HG03039 (cell line): ENCODE measurements around the gene DHX38.
A peak's percentile ranks its signal among the peaks of the same experiment; 100 is the strongest.
"Not testable (repeated sequence)": the region's sequence is repeated elsewhere in the genome, so short reads cannot be mapped to it uniquely, and the experiment has no call there.

Experiments used
- ATAC-seq: cut with Tn5 transposase; IDR thresholded peaks from one replicate; pipeline ENCODE4 v1.9.1; 2021; ENCODE audit warnings: mild to moderate bottlenecking, moderate library complexity; ENCODE audit not compliant: unreplicated experiment

Gene DHX38

DNA sequence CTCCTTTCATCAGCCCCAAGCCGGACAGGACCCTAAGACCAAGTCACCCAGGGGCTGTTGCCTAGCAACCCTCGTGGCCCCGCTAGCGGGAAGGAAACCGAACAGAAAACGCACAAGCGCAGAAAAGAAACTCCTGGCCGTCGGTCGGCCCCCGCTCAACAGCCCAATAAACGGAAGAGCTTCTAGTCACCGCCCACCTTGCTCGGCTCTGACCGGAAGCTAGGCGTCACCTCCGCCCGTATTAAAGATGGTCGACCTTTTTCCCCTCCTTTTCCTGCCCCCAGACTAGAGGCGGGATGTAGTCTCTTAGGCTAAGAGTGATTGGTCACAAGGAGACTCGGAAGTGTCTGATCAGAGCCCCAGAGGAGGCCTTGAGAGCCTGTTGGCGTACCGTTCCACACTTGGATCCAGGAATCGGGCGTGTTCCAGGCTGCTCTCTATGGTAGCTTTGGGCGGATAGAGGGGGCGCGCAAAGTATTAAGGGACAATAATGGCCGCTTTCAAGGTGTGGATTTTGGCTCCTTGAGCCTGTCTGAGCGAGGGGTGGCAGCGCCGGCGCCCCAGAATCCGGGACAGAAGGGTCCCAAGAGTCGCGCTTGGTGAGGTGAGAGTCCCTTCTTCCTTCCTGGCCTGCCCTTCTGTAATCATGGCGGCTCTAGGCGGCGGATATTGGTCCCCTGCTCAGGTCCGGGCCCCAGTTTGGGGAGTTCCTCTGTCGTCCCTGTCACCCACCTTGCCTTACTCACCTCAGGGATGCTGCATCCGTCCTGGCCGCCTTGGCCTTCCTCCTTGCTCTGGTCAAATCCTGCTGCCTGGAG lies at the start of gene DHX38, which contains the start of gene TXNL4B:
Gene DHX38 (plus strand): TSS at position 400 of the 818 bp plus-strand sequence. CDS start 2,311 bp downstream, outside the sequence.
Gene TXNL4B (minus strand): TSS at position 173 of the 818 bp plus-strand sequence. CDS start 2,871 bp downstream, outside the sequence.
- ATAC-seq = peak; percentile 96

DNA sequence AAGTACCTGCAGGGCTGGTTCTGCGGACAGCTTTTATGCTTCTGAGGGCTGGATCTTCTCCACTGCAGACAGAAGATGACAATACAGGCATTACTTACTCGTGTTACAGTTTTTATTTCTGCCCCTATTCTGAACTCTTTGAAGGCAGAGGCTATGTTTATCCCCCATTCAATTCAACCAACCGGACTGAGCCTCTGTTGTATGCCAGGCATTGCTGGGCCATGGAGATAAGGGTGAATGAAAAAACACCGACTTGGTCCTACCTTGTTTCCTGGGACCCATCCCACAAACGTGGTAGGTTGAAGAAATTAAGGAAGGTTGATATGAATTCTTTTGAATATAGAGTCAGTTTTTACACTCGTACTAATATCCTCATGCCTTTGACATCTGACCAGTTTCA lies 49.4 kb upstream of the DHX38 start:
- ATAC-seq = no peak

DNA sequence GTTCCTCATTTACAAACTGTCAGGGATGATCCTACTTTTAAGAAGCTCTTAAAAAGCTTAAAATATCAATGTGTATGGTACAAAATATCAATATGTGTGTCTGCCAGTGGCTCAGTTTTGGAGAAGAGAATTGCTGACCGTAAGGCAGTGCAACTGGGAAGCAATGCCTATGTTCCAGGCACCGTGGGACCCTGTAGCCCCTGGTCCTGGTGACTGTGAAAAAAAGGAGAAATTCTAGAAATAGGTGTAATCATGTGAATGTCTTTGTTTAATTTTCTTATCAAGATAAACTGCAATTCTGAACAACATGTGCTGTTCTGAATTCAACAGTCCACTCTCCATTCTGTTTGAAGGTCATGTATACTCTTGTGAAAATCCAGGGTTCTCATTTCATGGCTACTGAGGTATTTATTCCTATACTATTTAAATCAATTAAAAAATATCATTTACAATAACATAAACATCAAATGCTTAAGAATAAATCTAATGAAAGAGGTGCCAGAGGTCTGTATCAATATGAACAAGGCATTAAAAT lies 48.8 kb upstream of the DHX38 start:
- ATAC-seq = no peak

- ATAC-seq = no peak
Observed at GRCh38 chr16:72049110-72049509, 44.5 kb upstream of the DHX38 start.

DNA sequence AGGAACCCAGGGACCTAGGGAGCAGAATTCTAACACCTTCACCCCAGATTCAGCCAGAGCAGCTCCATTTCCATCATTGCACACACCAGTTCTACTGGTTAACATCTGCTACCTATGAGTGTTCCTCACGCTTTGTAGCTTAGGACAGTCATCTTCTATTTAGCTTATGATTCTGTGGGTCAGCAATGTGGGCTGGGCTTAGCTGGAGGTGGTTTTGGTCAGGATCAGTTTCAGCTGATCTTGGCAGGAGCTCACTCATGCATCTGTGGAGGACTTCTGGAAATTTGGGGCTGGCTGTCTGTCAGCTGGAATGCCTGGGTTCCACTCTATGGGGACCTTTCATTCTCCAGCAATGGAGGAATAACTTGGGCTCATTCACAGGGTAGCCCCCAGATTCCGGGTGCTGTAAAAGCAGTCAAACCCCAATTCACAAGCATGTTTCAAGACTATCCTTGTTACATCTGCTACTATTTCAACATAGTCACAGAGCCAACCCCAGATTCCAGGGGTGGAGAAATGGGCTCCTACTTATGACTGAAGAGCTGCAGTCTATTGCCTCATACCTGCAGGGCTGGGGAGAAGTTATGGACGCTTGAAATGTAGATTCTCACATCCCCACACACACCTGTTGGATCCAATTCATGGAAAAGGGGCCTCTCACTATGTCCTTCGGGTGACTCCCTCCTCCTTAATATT lies 42.7 kb upstream of the DHX38 start:
- ATAC-seq = no peak

GRCh38 chr16:72051818-72052217 lies 41.8 kb upstream of the DHX38 start:
- no peak for ATAC-seq

GRCh38 chr16:72054254-72054847 lies 39.3 kb upstream of the DHX38 start, which contains the start of gene HP:
Gene HP, plus strand, starts transcription at chr16:72054505. Its CDS starts 148 bp downstream, at chr16:72054653.
- not testable (repeated sequence) for ATAC-seq

- ATAC-seq = no peak
Observed at GRCh38 chr16:72055911-72056310, 37.7 kb upstream of the DHX38 start.

- ATAC-seq = not testable (repeated sequence)
Observed at GRCh38 chr16:72057313-72057712, 36.3 kb upstream of the DHX38 start.

- ATAC-seq = not testable (repeated sequence)
Observed at GRCh38 chr16:72059060-72059459, 34.6 kb upstream of the DHX38 start.

GRCh38 chr16:72060405-72060804 lies 33.2 kb upstream of the DHX38 start:
- no peak for ATAC-seq

DNA sequence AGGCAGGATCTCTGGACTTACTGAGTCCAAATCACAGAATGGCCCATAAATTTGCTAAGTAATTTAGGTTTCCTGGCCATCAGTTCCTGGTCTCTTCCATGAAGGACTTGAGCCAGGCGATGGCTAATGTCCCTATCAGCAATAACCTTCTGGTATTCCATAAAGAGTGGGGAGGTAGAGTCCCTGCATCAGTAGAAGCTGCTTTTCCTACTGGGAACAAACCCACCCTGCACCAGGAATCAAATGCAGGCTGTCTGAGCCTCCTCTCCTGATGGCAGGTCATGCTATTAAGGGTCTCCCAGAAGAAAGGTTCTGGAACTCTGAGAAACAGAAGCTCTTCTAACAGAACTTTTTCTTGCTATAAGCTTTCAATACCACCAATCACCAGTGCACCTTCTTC lies 32.1 kb upstream of the DHX38 start:
- ATAC-seq = no peak

DNA sequence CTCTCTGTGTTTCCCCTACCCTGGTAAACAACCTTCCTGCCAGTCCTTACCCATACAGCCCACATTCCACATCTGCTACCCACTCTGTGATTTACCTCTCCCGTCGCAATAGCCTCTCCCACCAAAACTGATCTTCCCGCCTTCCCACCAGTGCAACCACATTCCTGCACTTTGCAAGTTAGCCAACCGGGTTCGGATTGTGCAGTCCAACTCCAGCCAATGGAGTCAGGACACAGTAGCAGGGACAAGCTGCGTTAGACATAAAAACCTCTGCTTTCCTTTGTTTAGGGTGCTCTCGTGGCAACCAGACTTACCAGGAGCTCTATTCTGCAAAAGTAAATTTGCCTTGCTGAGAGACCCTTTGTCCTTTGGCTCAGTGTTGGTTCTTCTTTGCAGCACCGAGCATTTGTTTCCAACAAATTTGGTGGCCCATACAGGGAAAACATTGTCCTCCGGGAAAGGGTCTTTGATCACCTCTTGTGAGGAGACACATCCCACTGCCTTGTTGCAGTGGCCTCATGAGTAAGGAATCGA lies 29.2 kb upstream of the DHX38 start:
- ATAC-seq = no peak

DNA sequence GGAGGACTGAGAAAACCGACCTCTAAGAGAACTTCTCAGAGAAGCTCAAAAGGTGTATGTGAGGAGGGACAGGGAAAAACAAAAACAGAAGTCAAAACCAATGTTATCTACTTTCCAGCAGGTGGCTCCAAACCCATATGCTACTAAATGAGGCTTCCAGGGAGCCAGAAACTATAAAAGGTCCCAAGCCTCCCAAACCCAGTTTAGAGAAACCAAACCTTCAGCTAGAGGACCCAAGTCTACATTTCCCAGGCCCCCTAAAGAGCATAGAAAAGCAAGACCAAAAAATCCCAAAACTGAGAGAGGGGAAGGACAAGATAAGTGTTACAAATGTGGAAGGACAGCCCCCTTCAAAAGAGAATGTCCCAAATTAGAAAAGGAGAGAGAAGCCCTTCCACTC lies 26.9 kb upstream of the DHX38 start:
- ATAC-seq = no peak

- ATAC-seq = no peak
Observed at GRCh38 chr16:72068930-72069329, 24.7 kb upstream of the DHX38 start.

DNA sequence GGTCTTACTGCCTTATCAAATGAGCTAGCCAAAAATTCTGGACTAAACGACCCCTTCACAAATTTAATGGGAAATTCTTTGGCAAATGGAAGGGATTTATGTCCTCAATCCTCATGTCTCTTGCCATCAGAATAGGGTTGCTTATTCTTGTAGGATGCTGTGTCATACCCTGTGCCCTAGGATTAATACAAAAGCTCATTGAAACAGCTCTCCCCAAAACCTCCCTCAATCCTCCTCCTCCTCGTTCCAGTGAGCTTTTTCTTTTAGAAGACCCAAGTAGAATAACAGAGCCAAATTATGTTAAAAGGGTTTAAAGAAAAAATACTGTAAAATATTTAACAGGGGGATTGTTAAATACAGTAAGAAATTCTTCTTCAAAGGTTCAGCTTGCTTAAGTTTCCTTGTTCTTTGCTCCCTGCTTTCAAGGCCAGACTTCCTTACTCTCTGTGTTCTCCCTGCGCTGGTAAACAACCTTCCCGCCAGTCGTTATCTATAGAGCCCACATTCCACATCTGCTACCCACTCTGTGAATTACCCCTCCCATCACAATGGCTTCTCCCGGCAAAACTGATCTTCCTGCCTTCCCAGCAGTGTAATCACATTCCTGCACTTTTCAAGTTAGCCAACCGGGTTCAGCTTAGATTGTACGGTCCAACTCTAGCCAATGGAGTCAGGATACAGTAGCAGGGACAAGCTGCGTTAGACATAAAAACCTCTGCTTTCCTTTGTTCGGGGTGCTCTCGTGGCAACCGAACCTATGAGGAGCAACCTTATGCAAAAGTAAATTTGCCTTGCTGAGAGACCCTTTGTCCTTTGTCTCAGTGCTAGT lies 20.9 kb upstream of the DHX38 start:
- ATAC-seq = no peak

DNA sequence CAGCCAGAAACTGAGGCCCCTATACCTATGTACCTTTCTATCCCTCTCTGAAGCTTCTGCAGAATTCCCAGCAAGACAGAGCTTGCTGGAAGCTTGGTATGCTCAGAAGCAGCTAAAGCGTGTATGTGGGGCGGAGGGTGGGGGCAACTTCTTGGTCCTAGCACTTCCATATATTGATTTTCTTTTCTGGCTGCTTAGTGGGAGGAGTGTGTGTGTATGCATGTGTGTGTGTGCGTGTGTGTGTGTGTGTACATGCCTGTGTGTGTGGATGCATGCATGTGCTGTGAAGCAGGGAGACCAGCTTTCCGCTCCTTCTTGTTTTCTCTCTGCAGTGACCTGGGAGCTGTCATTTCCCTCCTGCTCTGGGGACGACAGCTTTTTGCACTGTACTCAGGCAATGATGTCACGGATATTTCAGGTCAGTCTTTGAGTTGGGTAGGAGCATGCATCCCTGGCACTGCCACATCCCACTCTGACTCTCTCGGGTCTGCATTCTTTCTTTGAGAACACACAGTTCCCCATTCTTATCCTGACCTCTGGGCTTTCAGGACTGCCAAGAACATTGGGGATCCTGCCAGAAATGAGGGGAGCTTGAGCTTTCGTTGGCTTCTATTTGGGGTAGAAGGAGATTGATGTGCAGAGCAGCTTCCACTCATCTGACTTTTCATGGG lies 20.0 kb upstream of the DHX38 start:
- ATAC-seq = no peak

DNA sequence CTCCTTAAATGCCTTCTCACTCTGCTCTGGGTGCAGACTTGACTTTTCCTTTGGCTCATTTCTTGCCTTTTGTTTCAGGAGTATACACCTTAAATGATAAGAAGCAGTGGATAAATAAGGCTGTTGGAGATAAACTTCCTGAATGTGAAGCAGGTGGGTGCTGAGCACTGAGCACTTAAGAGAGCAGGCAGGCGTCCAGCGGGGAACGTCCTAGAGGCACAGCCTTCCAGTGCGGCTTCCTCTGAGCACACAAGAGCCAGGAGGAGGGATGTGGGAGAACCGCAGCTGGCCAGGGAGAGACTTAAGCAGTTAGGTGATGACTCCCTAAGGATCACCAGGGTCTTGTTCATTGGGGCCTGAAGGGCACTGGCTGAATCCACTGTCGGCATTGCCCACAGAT lies 18.6 kb upstream of the DHX38 start:
- not testable (repeated sequence) for ATAC-seq

DNA sequence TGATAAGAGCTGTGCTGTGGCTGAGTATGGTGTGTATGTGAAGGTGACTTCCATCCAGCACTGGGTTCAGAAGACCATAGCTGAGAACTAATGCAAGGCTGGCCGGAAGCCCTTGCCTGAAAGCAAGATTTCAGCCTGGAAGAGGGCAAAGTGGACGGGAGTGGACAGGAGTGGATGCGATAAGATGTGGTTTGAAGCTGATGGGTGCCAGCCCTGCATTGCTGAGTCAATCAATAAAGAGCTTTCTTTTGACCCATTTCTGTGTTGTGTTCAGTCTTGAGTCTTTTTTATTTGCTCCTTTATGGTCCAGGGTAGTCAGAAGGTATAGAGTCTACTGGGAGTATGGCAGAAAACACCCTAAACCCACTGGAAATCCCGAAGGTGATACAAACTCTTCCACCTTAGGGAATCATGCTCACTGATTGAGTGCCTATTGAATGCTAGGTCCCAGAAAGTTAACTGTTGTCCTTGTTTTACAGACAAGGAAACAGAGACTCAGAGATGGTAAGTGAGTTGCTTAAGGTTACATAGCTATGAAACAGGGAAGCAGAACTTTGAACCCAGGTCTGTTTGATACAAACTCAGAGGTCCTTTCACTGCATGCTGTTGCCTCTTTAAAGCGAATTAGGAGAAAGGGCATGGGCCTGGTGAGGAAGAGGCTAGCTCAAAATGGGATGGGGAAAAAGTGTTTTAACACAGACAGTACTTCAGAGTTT lies 16.5 kb upstream of the DHX38 start:
- not testable (repeated sequence) for ATAC-seq
